GM23338 (cell line): ENCODE results near the gene GGNBP2. TPM values are rescaled to one million over a fixed set of nuclear protein-coding genes. Genes with fewer than 3 reads are reported as not detected.

Experiments used
- ATAC-seq: fragments of 200-7000 bp; cut with Tn5 transposase; 3 replicates; pipeline ENCODE4 v1.9.1; 2020
- DNase-seq: peaks from one replicate; pipeline ENCODE4 v3.0.0-alpha.2; 2015; ENCODE audit warnings: low spot score
- H2AFZ ChIP-seq: fragments of 200-600 bp; sonication (generic); 2 replicates; pipeline ENCODE4 v1.8.0; 2016; ENCODE audit warnings: antibody characterized with exemption, mild to moderate bottlenecking, moderate library complexity
- H3F3A ChIP-seq: fragments of 200-600 bp; sonication (generic); replicated peaks from 2 replicates; pipeline ENCODE4 v1.8.0; 2017; ENCODE audit warnings: antibody characterized with exemption, mixed run types, low read depth
- H3K27ac ChIP-seq: fragments of 200-600 bp; sonication (generic); 2 replicates; pipeline ENCODE4 v1.6.1; 2016; ENCODE audit warnings: low read depth
- H3K27me3 ChIP-seq: fragments of 200-600 bp; sonication (generic); 2 replicates; pipeline ENCODE4 v1.8.0; 2016; ENCODE audit warnings: mild to moderate bottlenecking, mixed run types, moderate library complexity; ENCODE audit not compliant: insufficient read depth
- H3K36me3 ChIP-seq: fragments of 200-600 bp; sonication (generic); 2 replicates; pipeline ENCODE4 v1.8.0; 2016; ENCODE audit warnings: mild to moderate bottlenecking; ENCODE audit not compliant: insufficient read depth
- H3K4me1 ChIP-seq: fragments of 200-600 bp; sonication (generic); 2 replicates; pipeline ENCODE4 v1.8.0; 2016; ENCODE audit warnings: mild to moderate bottlenecking, moderate library complexity; ENCODE audit not compliant: insufficient read depth
- H3K4me2 ChIP-seq: fragments of 200-600 bp; sonication (generic); 2 replicates; pipeline ENCODE4 v1.7.1; 2017; ENCODE audit warnings: mixed run types
- H3K4me3 ChIP-seq: fragments of 200-600 bp; sonication (generic); 2 replicates; pipeline ENCODE4 v1.6.1; 2016; ENCODE audit warnings: mixed run types
- H3K79me2 ChIP-seq: fragments of 200-600 bp; sonication (generic); replicated peaks from 2 replicates; pipeline ENCODE4 v1.8.0; 2017; ENCODE audit warnings: mild to moderate bottlenecking; ENCODE audit not compliant: insufficient read depth
- H3K9me2 ChIP-seq: fragments of 200-600 bp; sonication (generic); 2 replicates; pipeline ENCODE4 v1.8.0; 2017; ENCODE audit not compliant: insufficient read depth
- H4K20me1 ChIP-seq: fragments of 200-600 bp; sonication (generic); replicated peaks from 2 replicates; pipeline ENCODE4 v1.8.0; 2017; ENCODE audit warnings: mild to moderate bottlenecking; ENCODE audit not compliant: insufficient read depth
- H3K27ac Mint-ChIP-seq: 2 replicates; pipeline ENCODE4 v1.8.0; 2020; ENCODE audit warnings: inconsistent platforms, mild to moderate bottlenecking, moderate library complexity, mixed read lengths
- H3K27me3 Mint-ChIP-seq: 3 replicates; pipeline ENCODE4 v1.8.0; 2022; ENCODE audit warnings: low read depth, mild to moderate bottlenecking, moderate library complexity, mixed read lengths, inconsistent platforms; ENCODE audit not compliant: insufficient read depth, poor library complexity
- H3K36me3 Mint-ChIP-seq: 3 replicates; pipeline ENCODE4 v1.8.0; 2021; ENCODE audit warnings: low read depth, mild to moderate bottlenecking, inconsistent platforms, moderate library complexity, mixed read lengths
- H3K4me1 Mint-ChIP-seq: 3 replicates; pipeline ENCODE4 v1.8.0; 2020; ENCODE audit warnings: mild to moderate bottlenecking, inconsistent platforms, mixed read lengths
- H3K4me3 Mint-ChIP-seq: 3 replicates; pipeline ENCODE4 v1.8.0; 2021; ENCODE audit warnings: moderate library complexity, mild to moderate bottlenecking, inconsistent platforms, mixed read lengths
- H3K9me3 Mint-ChIP-seq: 3 replicates; pipeline ENCODE4 v1.8.0; 2020; ENCODE audit warnings: moderate library complexity, mild to moderate bottlenecking, inconsistent platforms, mixed read lengths
- CREB1 ChIP-seq: fragments of 250-450 bp; sonication (Bioruptor Pico); IDR thresholded peaks from 2 replicates; pipeline ENCODE4 v1.5.0; 2020; ENCODE audit warnings: low read depth, mild to moderate bottlenecking, moderate library complexity
- CTCF ChIP-seq, 2 experiments: fragments of 200-600 bp in 1 of 2; sonication (generic) in 1 of 2; conservative IDR thresholded peaks; 2 replicates each; pipeline versions ENCODE4 v1.5.1 to v1.6.1; 2016 to 2017; ENCODE audit warnings: antibody characterized with exemption in 2 of 2, low read depth in 2 of 2, mild to moderate bottlenecking in 2 of 2, moderate library complexity in 1 of 2
- ETS1 ChIP-seq: IDR thresholded peaks from 2 replicates; pipeline ENCODE4 v1.6.1; 2016; ENCODE audit warnings: antibody characterized with exemption
- EZH2 ChIP-seq: fragments of 200-600 bp; sonication (generic); IDR thresholded peaks from one replicate; pipeline ENCODE4 v1.8.0; 2017; ENCODE audit warnings: antibody characterized with exemption, mild to moderate bottlenecking, low read depth; ENCODE audit not compliant: unreplicated experiment
- EZH2phosphoT487 ChIP-seq: fragments of 200-600 bp; sonication (generic); IDR thresholded peaks from one replicate; pipeline ENCODE4 v1.8.1; 2018; ENCODE audit warnings: antibody characterized with exemption; ENCODE audit not compliant: unreplicated experiment
- JUNB ChIP-seq: IDR thresholded peaks from one replicate; pipeline ENCODE4 v1.6.1; 2016; ENCODE audit warnings: antibody characterized with exemption; ENCODE audit not compliant: unreplicated experiment
- NANOG ChIP-seq: IDR thresholded peaks from 2 replicates; pipeline ENCODE4 v1.6.1; 2016; ENCODE audit warnings: antibody characterized with exemption, borderline replicate concordance
- POLR2AphosphoS5 ChIP-seq: IDR thresholded peaks from 2 replicates; pipeline ENCODE4 v1.6.1; 2016; ENCODE audit warnings: antibody characterized with exemption, low read depth
- REST ChIP-seq: IDR thresholded peaks from one replicate; pipeline ENCODE4 v1.6.1; 2018; ENCODE audit warnings: antibody characterized with exemption; ENCODE audit not compliant: unreplicated experiment
- STAT1 ChIP-seq: IDR thresholded peaks from one replicate; pipeline ENCODE4 v1.6.1; 2016; ENCODE audit warnings: antibody characterized with exemption; ENCODE audit not compliant: unreplicated experiment
- ZNF114 ChIP-seq: fragments of 250-450 bp; sonication (Bioruptor Pico); IDR thresholded peaks from 2 replicates; pipeline ENCODE4 v1.5.0; 2020; ENCODE audit warnings: mild to moderate bottlenecking, moderate library complexity
- ZNF331 ChIP-seq: fragments of 250-450 bp; sonication (Bioruptor Pico); IDR thresholded peaks from 2 replicates; pipeline ENCODE4 v1.5.0; 2020; ENCODE audit warnings: low read depth, mild to moderate bottlenecking, moderate library complexity
- ZNF462 ChIP-seq: fragments of 250-450 bp; sonication (Bioruptor Pico); IDR thresholded peaks from 2 replicates; pipeline ENCODE4 v1.5.0; 2020; ENCODE audit warnings: mild to moderate bottlenecking, moderate library complexity
- polyA plus RNA-seq: library from polyadenylated mRNA; unstranded; fragments of >200 nt; fragmentation: Nextera tagmentation; extraction: Ambion mirVana; gene quantifications from 2 replicates; pipeline ENCODE4 v1.2.1, GENCODE V29; 2016
- total RNA-seq: library from RNA; depleted of rRNA; stranded (reverse); fragments of >200 nt; shearing (Covaris generic); gene quantifications from 2 replicates; pipeline ENCODE4 v1.2.3, GENCODE V29; 2014

Gene GGNBP2
- total and polyA plus RNA-seq, 2 experiments from 2014 or later = 40.7 to 41.2 TPM

DNA sequence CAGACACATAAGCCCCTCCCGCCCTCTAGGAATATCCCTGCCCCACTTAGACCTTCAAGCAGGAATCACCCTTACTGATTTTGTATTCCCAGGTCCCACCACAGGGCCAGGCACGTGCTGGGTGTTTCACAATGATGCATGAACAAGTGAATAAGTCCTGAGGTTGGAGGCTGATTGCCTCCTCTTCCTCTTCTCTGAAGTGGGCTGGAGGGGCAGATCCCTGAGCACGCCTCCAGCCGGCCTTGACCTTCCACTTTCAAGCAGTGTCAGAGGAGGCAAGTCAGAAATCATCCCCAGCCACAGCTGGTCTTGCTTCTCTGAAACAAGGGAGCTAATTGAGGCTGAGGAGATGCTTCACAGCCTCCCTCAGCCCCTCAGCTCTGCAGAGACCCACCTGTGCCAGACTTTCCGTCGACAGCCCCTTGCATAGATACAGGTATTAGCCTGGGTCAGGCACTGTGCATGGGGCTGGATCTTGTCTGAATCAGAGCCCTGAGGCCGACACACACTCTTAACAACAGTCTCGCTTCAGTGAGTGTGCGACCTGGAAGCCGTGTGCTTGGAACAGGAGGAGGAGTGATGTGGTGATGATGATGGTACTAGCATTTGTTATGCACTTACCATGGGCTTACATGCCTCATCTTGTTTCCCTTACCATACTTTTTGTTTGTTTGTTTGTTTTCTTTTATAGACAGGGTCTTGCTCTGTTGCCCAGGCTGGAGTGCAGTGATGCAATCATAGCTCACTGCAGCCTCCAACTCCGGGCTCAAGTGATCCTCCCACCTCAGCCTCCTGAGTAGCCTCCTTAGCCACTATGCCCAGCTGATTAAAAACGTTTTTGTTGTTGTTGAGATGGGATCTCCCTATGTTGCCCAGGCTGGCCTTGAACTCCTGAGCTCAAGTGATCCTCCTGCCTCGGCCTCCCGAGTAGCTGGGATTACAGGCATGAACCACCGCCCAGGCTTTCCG, 71.6 kb downstream of the GGNBP2 start:
- Mint-ChIP-seq H3K27me3 (peaks cover 17% of the 10 kb centered on the region), H3K27ac (no peak overlapping the region), H3K4me1 (peaks cover 35% of the 10 kb centered on the region), H3K9me3 (no peaks in the 10 kb centered on the region; the same call in 2 of the 3 replicates), H3K4me3 (no peak overlapping the region), H3K36me3 (peaks cover 5% of the 10 kb centered on the region; the same call in 1 of the 3 replicates)
- no peaks in the 10 kb centered on the region; the same call in 1 of the 2 replicates for H3F3A ChIP-seq
- ATAC-seq (no peak), DNase-seq (no peak)
- H3K79me2 ChIP-seq = no peaks in the 10 kb centered on the region
- no peaks in the 10 kb centered on the region for H3K36me3 ChIP-seq
- no peak overlapping the region for H2AFZ ChIP-seq
- H3K4me1 ChIP-seq = peaks cover 24% of the 10 kb centered on the region
- H3K4me2 ChIP-seq = no peak overlapping the region
- no peak for TF ChIP-seq REST
- TF ChIP-seq STAT1 = no peak
- no peak for TF ChIP-seq POLR2AphosphoS5
- no peak for TF ChIP-seq EZH2phosphoT487
- no peak for TF ChIP-seq JUNB
- TF ChIP-seq CTCF (conservative IDR thresholded peaks at IDR 0.05; ENCODE audit: low read depth in 2 of 2) = no peak
- no peak for TF ChIP-seq NANOG
- TF ChIP-seq ZNF114 (CRISPR knock-in tag) = no peak
- TF ChIP-seq ZNF331 (CRISPR knock-in tag) = no peak
- no peak for TF ChIP-seq ETS1
- no peak for TF ChIP-seq EZH2
- no peak for TF ChIP-seq CREB1
- no peak for TF ChIP-seq ZNF462 (CRISPR knock-in tag)
- no peak overlapping the region for H3K27ac ChIP-seq
- no peaks in the 10 kb centered on the region for H3K27me3 ChIP-seq
- no peak overlapping the region for H3K4me3 ChIP-seq
- H4K20me1 ChIP-seq = 0 out of 2 replicates have a peak, but pooled peaks cover 3% of the 10 kb centered on the region
- H3K9me2 ChIP-seq = no peaks in the 10 kb centered on the region
